COLO668 (cell line): ENCODE results near the gene SPHKAP.
A peak's percentile ranks its signal among the peaks of the same experiment; 100 is the strongest.
"Not testable (repeated sequence)": the region's sequence is repeated elsewhere in the genome, so short reads cannot be mapped to it uniquely, and the experiment has no call there.

Experiments
- DNase-seq: peaks from one replicate; lab custom pipeline; 2025; ENCODE audit not compliant: unreplicated experiment; lab: John Stamatoyannopoulos, UW

SPHKAP gene

DNA sequence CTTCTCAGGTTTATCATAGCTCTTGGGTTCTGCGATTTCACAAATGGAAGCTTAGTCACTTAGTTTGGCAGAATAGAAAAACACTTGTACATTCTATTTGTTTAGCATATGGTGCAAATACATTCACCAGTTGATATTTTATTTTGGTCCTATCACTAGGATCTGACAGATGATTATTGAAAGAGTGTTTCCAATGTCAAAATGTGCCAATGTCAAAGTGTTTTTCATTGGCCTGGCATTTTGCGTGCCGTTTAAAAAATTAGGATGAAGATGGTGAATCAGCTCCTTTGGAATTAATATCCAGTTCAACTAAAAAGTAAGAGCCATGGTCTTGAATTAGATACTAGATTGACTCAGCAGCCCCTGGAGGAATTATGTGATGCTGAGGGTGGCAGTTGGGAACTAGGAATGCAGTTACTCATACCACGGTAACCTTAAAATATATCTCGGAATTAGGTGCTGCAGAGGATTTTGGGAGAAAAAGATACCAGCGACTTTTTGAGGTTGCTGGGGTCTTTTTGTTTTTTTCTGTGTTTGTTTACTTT is 87.0 kb downstream of the SPHKAP start:
- DNase-seq: no peak

DNA sequence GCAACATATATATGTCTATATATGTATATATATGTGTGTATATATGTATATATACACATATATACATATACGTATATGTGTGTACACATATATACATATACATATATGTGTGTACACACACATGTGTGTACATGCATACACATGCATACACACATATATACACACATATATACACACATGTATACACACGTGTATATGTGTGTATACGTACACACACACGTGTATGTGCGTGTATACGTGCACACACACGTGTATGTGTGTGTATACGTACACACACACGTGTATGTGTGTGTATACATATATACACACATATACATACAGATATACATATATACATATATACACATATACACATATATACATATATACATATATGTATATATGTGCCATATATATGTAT is 89.4 kb downstream of the SPHKAP start:
- no peak for DNase-seq

GRCh38 chr2:228086561-228086960 is 94.9 kb downstream of the SPHKAP start:
- DNase-seq: no peak

DNA sequence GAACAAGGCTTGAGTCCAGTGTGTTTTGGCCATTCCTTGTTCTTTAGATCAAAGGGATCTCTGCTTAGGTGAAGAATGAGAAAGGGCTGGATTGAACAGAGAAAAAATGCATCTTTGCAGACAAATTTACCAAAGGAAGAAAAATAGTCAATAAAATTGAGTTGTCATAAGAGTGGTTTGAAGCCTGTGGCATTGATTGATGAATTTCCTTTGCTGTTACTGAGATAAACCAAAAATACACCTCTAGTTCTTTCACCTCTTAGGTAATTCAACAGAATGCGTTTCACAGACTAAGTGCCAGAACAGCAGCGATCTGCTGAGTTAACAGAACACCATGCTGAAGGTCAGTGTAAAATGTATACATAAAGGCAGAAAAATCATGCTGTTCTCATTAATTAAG is 96.8 kb downstream of the SPHKAP start:
- DNase-seq: no peak

DNA sequence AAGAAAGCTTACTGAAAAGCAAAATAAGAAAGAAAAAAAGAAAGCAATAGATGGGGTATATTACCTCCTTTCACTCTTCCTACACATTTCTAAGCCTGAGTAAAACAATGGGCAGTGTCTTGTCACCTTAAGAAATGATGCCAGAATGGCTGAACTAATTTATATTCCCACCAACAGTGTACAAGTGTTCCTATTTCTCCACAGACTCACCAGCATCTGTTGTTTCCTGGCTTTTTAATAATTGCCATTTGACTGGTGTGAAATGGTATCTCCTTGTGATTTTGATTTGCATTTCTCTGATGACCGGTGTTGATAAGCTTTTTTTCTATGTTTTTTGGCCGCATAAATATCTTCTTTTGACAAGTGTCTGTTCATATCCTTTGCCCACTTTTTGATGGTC is 98.4 kb downstream of the SPHKAP start:
- no peak for DNase-seq

DNA sequence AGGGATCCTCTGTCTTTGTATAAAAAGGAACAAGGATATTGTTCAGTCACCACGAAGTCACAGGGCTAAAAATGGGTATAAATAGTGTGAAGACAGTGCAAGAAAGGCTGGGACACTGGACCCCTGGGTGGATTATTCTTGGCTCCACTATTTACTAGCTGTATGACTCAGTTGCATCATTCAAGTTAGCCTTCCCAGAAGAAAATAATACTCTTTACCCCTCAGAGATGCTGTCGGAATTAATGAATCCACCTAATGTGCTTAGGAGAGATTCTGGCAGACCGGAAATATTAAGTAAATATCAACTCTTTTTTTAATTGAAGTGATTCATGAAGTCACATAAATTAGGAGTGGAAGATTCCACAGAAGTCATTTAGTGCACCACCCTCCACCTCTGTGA is 98.9 kb downstream of the SPHKAP start:
- DNase-seq: no peak

- no peak for DNase-seq
Measured at GRCh38 chr2:228079194-228079593, 102.3 kb downstream of the SPHKAP start.

GRCh38 chr2:228076695-228077094 is 104.8 kb downstream of the SPHKAP start:
- DNase-seq: not testable (repeated sequence)

GRCh38 chr2:228072669-228073068 is 108.8 kb downstream of the SPHKAP start:
- DNase-seq: no peak

GRCh38 chr2:228067309-228067708 is 114.2 kb downstream of the SPHKAP start:
- no peak for DNase-seq

DNA sequence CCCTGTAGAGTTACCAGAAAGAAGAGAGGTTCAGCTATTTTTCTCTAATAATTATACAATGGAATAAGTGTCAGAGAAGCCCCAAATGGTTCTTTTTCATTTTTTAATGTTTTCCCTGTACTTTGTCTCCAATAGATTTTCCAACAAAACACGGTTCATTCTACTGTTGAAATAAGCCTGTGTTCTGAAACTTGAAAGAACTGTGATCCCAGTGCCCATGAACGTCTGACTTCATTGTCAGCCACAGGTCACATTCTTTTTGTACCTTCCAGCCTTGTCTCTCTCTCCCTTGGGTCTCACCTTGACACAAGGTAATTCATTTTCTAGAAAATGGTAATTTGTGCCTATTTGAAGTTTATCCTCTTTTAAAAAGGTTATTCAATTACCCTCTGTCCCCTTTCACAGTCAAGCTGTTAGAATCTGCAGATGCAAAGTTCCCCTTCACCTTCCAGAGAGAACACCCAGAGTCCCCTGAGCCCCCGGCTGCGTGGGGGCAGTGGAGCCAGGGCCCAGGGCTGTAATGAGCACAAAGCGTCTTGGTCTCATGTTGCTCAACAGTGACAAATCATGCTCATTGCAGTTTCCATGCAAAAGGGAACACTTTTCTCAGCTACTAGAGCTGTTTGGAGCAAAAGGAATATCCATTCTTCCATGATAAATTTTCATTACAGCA is 115.2 kb downstream of the SPHKAP start:
- no peak for DNase-seq

DNA sequence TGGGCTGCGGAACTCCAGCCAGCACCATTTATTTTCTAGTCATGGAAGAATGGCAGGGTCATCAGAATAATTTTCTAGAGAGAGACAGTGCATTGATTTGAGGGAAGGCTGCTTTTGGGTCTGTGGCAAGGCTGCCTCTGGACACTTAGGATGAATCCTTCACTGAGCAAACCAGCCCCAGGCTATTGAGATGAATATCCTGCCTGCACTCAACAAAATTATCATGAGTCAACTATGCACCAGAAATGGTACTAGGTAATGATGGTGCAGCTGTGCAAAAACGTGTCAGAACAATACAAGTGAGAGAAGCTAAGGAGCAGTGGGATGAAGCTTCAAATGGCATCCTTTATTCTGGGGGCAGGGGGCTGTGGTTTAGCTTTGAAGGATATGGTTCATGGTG is 115.8 kb downstream of the SPHKAP start:
- no peak for DNase-seq

DNA sequence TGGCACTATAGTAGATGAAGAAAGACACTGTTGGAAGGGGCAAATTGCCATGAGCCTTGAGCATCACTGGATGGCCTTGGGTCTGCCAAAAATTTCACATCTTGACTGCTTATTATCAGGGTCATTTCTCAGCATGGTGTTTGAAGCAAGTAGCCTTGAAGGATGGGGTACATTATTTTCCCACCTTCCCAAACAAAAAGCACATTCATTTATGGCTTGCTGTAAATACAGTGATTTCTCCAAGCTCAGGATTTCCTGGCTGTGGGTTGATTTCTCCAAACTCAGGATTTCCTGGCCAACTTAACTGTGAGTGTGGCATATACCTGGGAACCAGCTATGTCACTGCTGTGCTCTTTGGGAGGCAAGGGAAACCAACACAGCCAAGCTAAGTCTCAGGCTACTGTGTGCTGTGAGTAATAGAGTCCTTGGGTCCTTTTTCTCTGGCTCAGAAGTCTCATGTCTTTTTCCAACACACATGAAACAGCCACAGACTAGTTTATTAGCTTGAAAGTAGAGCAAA is 116.6 kb downstream of the SPHKAP start:
- no peak for DNase-seq

DNA sequence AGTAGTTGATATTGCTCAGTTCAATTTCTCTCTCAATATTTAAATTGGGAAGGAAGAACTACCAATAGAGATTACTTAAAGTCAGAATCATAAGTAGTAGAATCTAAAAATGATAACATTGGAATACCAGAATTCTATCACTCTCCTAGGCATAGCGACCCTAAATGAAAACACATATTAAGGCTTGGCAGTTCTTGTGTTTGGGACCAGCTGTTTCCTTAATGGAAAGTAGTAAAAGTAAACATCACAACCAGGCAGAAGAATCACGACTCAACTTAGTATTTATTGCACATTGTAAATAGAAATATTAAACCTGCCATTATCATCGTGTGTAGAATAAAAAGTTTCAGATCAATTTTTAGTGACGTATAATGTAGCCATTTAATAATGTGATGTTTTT is 117.5 kb downstream of the SPHKAP start:
- no peak for DNase-seq

DNA sequence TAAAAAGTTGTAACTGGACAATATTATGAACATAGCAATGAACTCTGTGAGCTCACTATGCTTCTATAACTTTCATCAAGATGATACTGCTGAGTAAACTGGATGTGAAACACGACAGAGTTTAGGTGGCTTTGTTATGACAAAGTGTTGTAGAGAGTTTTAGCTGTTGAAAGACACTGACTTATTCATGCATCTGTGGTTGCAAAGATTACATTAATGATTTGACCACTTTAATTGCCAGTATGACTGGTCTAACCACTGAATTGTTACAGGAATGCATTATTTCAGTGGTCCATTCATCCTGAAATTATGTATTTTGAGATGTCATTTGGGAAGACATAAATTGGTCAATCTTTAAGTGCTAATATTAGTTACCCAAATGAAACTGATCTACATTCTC is 117.9 kb downstream of the SPHKAP start:
- DNase-seq: no peak

DNA sequence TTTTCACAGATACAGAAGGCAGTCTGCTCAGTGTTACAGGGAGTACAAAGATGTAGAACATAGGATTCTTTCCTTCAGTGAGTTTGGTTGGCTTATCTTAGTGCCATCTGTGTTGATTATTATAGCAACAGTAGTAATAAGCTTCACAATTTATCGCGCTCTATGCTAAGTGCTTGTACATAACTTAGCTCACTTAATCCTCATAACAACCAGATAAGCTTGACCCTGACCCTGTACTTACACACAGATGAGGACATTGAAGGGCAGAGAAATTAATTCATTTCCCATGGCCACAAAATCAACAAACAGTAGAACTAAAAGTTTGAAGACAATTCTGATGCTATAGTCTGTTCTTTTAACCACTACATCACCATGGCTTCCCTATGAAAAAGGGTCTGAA is 121.8 kb downstream of the SPHKAP start:
- no peak for DNase-seq

DNA sequence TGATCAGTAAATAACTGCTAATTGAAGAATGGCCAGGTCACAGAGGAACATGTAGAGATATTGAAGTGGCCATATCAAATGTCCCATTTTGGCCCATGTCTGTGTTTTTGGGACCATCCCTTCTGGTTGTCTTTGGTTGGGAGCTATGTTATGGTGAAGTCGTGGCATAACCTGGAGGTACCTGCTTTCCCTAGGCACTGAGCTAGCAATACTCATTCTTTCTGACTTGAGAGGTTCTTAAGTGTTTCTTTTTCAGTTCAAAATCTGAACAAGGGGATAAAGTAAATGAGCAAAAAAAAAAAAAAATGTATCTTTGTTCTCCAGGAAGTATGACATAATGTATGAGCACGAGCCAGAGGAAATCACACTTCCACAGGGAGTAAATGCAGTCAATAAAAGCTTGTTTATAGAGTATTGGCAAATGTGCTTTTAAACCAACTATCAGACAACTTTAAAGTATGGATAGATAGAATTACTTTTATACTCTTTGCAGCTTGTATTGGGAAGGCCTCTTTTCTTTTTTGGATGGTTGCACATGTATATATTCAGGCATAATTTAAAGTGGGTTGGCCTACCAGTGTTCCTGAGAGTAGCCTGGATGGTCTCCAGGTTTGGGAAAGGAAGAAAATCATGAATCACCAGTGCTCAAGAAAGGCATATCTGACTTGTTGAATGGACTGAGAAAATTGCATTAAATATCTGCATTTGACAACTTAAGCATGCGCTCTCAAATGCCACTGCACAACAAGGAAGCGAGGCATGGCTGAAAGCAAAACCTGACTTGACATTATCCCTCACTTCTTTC is 125.0 kb downstream of the SPHKAP start:
- no peak for DNase-seq

DNA sequence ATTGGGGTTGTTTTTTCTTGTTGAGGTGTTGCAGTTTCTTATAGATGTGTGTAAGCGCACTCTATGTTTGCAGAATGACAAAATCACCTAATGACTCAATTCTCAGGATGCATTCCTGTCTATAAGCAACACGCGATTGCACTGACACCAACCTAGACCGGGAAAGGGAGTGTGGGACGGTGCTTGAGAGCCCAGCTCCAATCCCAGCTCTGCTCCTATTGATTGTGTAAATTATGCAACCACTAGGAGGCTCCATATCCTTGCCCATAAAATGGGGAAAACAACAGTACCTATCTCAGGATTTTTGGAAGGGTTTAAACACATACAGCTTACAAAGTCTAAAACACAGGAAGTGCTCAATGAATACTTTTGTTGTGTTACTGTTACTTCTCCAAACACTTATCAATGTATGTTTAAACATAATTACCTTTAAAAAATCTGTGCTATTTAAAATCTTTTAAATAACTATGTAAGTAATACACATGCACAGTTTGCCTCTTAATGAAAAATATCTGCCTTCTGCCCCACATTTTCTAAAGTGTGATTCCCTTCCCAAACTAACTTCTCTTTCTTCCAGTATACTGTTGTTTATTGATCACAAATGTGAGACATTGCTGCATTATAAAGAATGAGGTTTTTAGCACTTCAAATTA is 132.5 kb downstream of the SPHKAP start:
- peak; percentile 34 for DNase-seq

DNA sequence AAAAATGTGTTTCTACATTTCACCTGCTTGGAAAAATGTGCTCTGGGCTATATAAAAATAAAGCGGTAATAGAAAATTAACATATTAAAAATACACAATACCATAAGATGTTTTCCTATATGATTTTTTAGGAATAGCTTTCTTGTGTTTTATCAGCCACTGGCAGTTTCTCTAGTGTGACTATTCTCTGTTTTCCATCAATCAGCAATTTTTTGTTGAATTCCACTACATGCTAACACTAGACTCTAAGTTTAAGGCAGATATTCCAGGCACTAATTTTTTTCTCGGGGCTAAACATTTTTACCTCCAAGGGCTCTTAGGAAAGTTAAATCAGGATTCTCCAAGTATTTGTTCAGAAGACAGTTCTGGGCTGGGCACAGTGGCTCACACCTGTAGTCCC is 140.5 kb downstream of the SPHKAP start:
- no peak for DNase-seq

- no peak for DNase-seq
Measured at GRCh38 chr2:228039752-228040534, 141.5 kb downstream of the SPHKAP start.

GRCh38 chr2:228038967-228039366 is 142.5 kb downstream of the SPHKAP start:
- DNase-seq: no peak
